DOHH2 (cell line): ENCODE measurements around the gene RANBP6.

Source experiments
- EZH2phosphoT487 ChIP-seq: fragments of 200-600 bp; sonication (generic); IDR thresholded peaks from 2 replicates; pipeline ENCODE4 v1.6.1; 2017; ENCODE audit warnings: borderline replicate concordance, mild to moderate bottlenecking, antibody characterized with exemption, low read length, moderate library complexity, mixed read lengths
- TF ChIP-seq, protein P1 (sequence below): fragments of 200-600 bp; sonication (generic); IDR thresholded peaks from one replicate; pipeline ENCODE4 v1.5.1; 2014; ENCODE audit warnings: antibody characterized with exemption, mild to moderate bottlenecking, low read depth, low read length; ENCODE audit not compliant: poor library complexity, severe bottlenecking

DNA sequence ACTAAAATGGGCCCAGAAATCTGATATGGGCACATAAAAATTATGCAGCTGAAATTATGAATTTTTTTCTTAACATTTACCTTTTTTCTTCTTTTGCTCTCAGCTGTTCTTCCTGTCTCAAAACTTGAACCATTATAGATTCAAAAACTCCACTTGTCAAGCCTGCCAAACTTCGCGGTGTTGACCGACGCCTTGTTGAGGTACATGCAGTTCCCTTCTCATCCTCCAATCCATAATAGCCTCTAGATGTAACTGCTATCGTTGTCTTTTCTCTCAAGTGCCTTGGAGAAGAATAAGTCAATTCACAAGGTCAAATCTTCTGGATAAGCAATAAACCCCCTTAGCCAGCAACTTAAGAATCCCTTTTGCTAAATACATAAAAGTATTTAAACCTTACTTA lies 27.2 kb downstream of the RANBP6 start:
- TF ChIP-seq, protein P1, sequence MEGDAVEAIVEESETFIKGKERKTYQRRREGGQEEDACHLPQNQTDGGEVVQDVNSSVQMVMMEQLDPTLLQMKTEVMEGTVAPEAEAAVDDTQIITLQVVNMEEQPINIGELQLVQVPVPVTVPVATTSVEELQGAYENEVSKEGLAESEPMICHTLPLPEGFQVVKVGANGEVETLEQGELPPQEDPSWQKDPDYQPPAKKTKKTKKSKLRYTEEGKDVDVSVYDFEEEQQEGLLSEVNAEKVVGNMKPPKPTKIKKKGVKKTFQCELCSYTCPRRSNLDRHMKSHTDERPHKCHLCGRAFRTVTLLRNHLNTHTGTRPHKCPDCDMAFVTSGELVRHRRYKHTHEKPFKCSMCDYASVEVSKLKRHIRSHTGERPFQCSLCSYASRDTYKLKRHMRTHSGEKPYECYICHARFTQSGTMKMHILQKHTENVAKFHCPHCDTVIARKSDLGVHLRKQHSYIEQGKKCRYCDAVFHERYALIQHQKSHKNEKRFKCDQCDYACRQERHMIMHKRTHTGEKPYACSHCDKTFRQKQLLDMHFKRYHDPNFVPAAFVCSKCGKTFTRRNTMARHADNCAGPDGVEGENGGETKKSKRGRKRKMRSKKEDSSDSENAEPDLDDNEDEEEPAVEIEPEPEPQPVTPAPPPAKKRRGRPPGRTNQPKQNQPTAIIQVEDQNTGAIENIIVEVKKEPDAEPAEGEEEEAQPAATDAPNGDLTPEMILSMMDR, result no peak
- no peak for TF ChIP-seq EZH2phosphoT487
